ENCODE measurements around the gene ZNF414. TPM values are rescaled to one million over a fixed set of nuclear protein-coding genes. Genes with fewer than 3 reads are reported as not detected.

ZNF414 gene
- polyA plus RNA-seq, 1 donor (not counting 4 experiments of a cell fraction or from before 2014, with no cell fraction given): 1.9 TPM

GRCh38 chr19:8536282-8536681, 22.3 kb upstream of the ZNF414 start:
- Histone ChIP-seq H3K4me1 (ENCODE audit: control insufficient read depth, extremely low read depth, insufficient read depth, low read length) (no peaks in the 10 kb centered on the region), H4K20me1 (ENCODE audit: control insufficient read depth, extremely low read depth, insufficient read depth, low read length) (no peaks in the 10 kb centered on the region), H3K27ac (ENCODE audit: control insufficient read depth, insufficient read depth, low read length) (no peak overlapping the region), H3K27me3 (ENCODE audit: control insufficient read depth, extremely low read depth, insufficient read depth, low read length) (no peaks in the 10 kb centered on the region), H3K4me3 (ENCODE audit: control insufficient read depth in 2 of 3, extremely low read depth in 1 of 3, insufficient read depth in 2 of 3, low read depth in 1 of 3, low read length in 3 of 3) (no peak overlapping the region), H3K9me3 (ENCODE audit: control insufficient read depth, low read depth, low read length) (no peaks in the 10 kb centered on the region), H3K79me2 (ENCODE audit: control insufficient read depth, insufficient read depth, low read length) (no peaks in the 10 kb centered on the region), H2AFZ (ENCODE audit: control insufficient read depth, low read length) (no peak overlapping the region), H3K9me1 (ENCODE audit: control insufficient read depth, extremely low read depth, insufficient read depth, low read length) (no peaks in the 10 kb centered on the region), H3K36me3 (ENCODE audit: control insufficient read depth in 2 of 2, extremely low read depth in 1 of 2, insufficient read depth in 2 of 2, low read length in 2 of 2) (no peaks in the 10 kb centered on the region), H3K4me2 (ENCODE audit: control insufficient read depth, extremely low read depth, insufficient read depth, low read depth, low read length) (no peak overlapping the region), H3K9ac (ENCODE audit: control insufficient read depth, extremely low read depth, insufficient read depth, low read length) (no peak overlapping the region)
- dilution Hi-C loops (cut with MboI; ENCODE audit: extremely low pct_ligation_motif_present, low sequenced_read_pairs): no loop called here
- FAIRE-seq: no peak
- no peak for DNase-seq (ENCODE audit: low read depth, low spot score)
- TF ChIP-seq CTCF (optimal IDR thresholded peaks at IDR 0.05 in 1 of 3, IDR thresholded peaks at IDR 0.05 in 1 of 3, conservative IDR thresholded peaks at IDR 0.05 in 1 of 3; ENCODE audit: extremely low read depth in 1 of 3, insufficient read depth in 2 of 3, low read length in 3 of 3) (no peak), EZH2 (IDR thresholded peaks at IDR 0.05; ENCODE audit: low read length) (no peak)

GRCh38 chr19:8532225-8532624, 18.3 kb upstream of the ZNF414 start:
- Histone ChIP-seq H3K9me3 (ENCODE audit: control insufficient read depth, low read depth, low read length) (no peaks in the 10 kb centered on the region), H3K4me2 (ENCODE audit: control insufficient read depth, extremely low read depth, insufficient read depth, low read depth, low read length) (no peak overlapping the region), H3K79me2 (ENCODE audit: control insufficient read depth, insufficient read depth, low read length) (no peaks in the 10 kb centered on the region), H3K27ac (ENCODE audit: control insufficient read depth, insufficient read depth, low read length) (no peak overlapping the region), H3K9me1 (ENCODE audit: control insufficient read depth, extremely low read depth, insufficient read depth, low read length) (no peaks in the 10 kb centered on the region), H3K9ac (ENCODE audit: control insufficient read depth, extremely low read depth, insufficient read depth, low read length) (no peak overlapping the region), H3K4me1 (ENCODE audit: control insufficient read depth, extremely low read depth, insufficient read depth, low read length) (no peaks in the 10 kb centered on the region), H3K27me3 (ENCODE audit: control insufficient read depth, extremely low read depth, insufficient read depth, low read length) (no peaks in the 10 kb centered on the region), H4K20me1 (ENCODE audit: control insufficient read depth, extremely low read depth, insufficient read depth, low read length) (no peaks in the 10 kb centered on the region), H3K4me3 (ENCODE audit: control insufficient read depth in 2 of 3, extremely low read depth in 1 of 3, insufficient read depth in 2 of 3, low read depth in 1 of 3, low read length in 3 of 3) (no peak overlapping the region), H2AFZ (ENCODE audit: control insufficient read depth, low read length) (no peak overlapping the region), H3K36me3 (ENCODE audit: control insufficient read depth in 2 of 2, extremely low read depth in 1 of 2, insufficient read depth in 2 of 2, low read length in 2 of 2) (no peaks in the 10 kb centered on the region)
- FAIRE-seq (no peak), DNase-seq (ENCODE audit: low read depth, low spot score) (no peak)
- dilution Hi-C loops (cut with MboI; ENCODE audit: extremely low pct_ligation_motif_present, low sequenced_read_pairs): no loop called here
- TF ChIP-seq EZH2 (IDR thresholded peaks at IDR 0.05; ENCODE audit: low read length): no peak
- no peak for TF ChIP-seq CTCF (optimal IDR thresholded peaks at IDR 0.05 in 1 of 3, IDR thresholded peaks at IDR 0.05 in 1 of 3, conservative IDR thresholded peaks at IDR 0.05 in 1 of 3; ENCODE audit: extremely low read depth in 1 of 3, insufficient read depth in 2 of 3, low read length in 3 of 3)
